ENCODE measurements around the gene SF3B5.

SF3B5 gene

DNA sequence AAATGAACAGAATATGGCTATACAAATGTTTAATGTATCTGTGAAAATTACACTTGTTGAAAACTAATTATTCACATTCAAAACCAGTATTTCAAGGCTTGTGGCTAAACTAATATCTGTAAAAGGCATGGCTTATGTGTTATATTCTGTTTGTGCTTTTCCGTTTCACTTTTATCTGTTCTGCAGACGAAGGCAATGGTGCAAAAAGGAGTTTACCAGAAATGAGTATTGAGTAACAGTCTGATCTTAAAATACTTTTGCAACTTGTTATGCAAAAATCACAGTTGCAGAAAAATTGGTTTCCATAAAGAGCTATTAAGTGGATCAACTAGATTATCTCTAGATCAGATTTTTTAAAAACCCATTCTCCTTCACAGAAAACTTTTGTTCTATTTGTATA lies 45.5 kb upstream of the SF3B5 start:
- DNase-seq (ENCODE audit: low spot score) (no peak), ATAC-seq (ENCODE audit: low read depth) (no peak)
- Histone ChIP-seq H3K4me1 (ENCODE audit: insufficient read depth, poor library complexity, severe bottlenecking) (no peaks in the 10 kb centered on the region), H3K27ac (ENCODE audit: poor library complexity, severe bottlenecking) (no peak overlapping the region), H3K27me3 (ENCODE audit: insufficient read depth, poor library complexity, severe bottlenecking) (no peaks in the 10 kb centered on the region), H3K36me3 (ENCODE audit: low read depth) (no peaks in the 10 kb centered on the region), H3K9me3 (ENCODE audit: severe bottlenecking) (no peaks in the 10 kb centered on the region), H3K4me3 (ENCODE audit: severe bottlenecking) (no peak overlapping the region)
- no peak for TF ChIP-seq CTCF (IDR thresholded peaks at IDR 0.05; ENCODE audit: poor library complexity, severe bottlenecking)

- TF ChIP-seq CTCF (IDR thresholded peaks at IDR 0.05; ENCODE audit: poor library complexity, severe bottlenecking) = no peak
- Histone ChIP-seq H3K4me3 (ENCODE audit: severe bottlenecking) (no peak overlapping the region), H3K9me3 (ENCODE audit: severe bottlenecking) (no peaks in the 10 kb centered on the region), H3K27ac (ENCODE audit: poor library complexity, severe bottlenecking) (no peak overlapping the region), H3K36me3 (ENCODE audit: low read depth) (no peaks in the 10 kb centered on the region), H3K4me1 (ENCODE audit: insufficient read depth, poor library complexity, severe bottlenecking) (no peaks in the 10 kb centered on the region), H3K27me3 (ENCODE audit: insufficient read depth, poor library complexity, severe bottlenecking) (no peaks in the 10 kb centered on the region)
- ATAC-seq (ENCODE audit: low read depth) (no peak), DNase-seq (ENCODE audit: low spot score) (no peak)
Observed at GRCh38 chr6:144139817-144140216, 44.4 kb upstream of the SF3B5 start.

GRCh38 chr6:144138542-144138941 lies 43.2 kb upstream of the SF3B5 start:
- no peak for TF ChIP-seq CTCF (IDR thresholded peaks at IDR 0.05; ENCODE audit: poor library complexity, severe bottlenecking)
- ATAC-seq (ENCODE audit: low read depth) (no peak), DNase-seq (ENCODE audit: low spot score) (no peak)
- Histone ChIP-seq H3K27ac (ENCODE audit: poor library complexity, severe bottlenecking) (no peak overlapping the region), H3K4me3 (ENCODE audit: severe bottlenecking) (no peak overlapping the region), H3K9me3 (ENCODE audit: severe bottlenecking) (no peaks in the 10 kb centered on the region), H3K4me1 (ENCODE audit: insufficient read depth, poor library complexity, severe bottlenecking) (no peaks in the 10 kb centered on the region), H3K27me3 (ENCODE audit: insufficient read depth, poor library complexity, severe bottlenecking) (no peaks in the 10 kb centered on the region), H3K36me3 (ENCODE audit: low read depth) (no peaks in the 10 kb centered on the region)

DNA sequence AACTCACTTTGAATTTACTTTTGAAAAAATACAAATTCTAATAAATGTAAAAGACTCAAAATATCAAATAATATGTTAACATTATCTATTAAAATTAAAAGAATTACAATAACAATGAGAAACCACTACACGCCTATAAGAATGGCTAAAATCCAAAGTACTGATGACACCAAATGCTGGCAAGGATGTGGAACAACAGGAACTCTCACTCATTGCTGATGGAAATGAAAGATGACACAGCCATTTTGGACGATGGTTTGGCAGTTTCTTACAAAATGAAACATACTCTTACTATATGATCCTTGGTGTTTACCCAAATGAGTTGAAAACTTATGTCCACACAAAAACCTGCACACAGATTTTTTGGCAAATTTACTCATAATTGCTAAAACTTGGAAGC lies 39.4 kb upstream of the SF3B5 start:
- no peak for DNase-seq (ENCODE audit: low spot score)
- no peaks in the 10 kb centered on the region for H3K36me3 ChIP-seq (ENCODE audit: low read depth)
- no peak overlapping the region for H3K27ac ChIP-seq (ENCODE audit: poor library complexity, severe bottlenecking)
- no peaks in the 10 kb centered on the region for H3K9me3 ChIP-seq (ENCODE audit: severe bottlenecking)
- no peak for TF ChIP-seq CTCF (IDR thresholded peaks at IDR 0.05; ENCODE audit: poor library complexity, severe bottlenecking)
- H3K4me3 ChIP-seq (ENCODE audit: severe bottlenecking) = no peak overlapping the region
- peaks cover 11% of the 10 kb centered on the region for H3K4me1 ChIP-seq (ENCODE audit: insufficient read depth, poor library complexity, severe bottlenecking)
- H3K27me3 ChIP-seq (ENCODE audit: insufficient read depth, poor library complexity, severe bottlenecking) = no peaks in the 10 kb centered on the region
- ATAC-seq (ENCODE audit: low read depth) = no peak

GRCh38 chr6:144134176-144134575 lies 38.8 kb upstream of the SF3B5 start:
- no peak for TF ChIP-seq CTCF (IDR thresholded peaks at IDR 0.05; ENCODE audit: poor library complexity, severe bottlenecking)
- H3K4me1 ChIP-seq (ENCODE audit: insufficient read depth, poor library complexity, severe bottlenecking) = peaks cover 11% of the 10 kb centered on the region
- no peaks in the 10 kb centered on the region for H3K27me3 ChIP-seq (ENCODE audit: insufficient read depth, poor library complexity, severe bottlenecking)
- no peak overlapping the region for H3K27ac ChIP-seq (ENCODE audit: poor library complexity, severe bottlenecking)
- H3K9me3 ChIP-seq (ENCODE audit: severe bottlenecking) = no peaks in the 10 kb centered on the region
- H3K36me3 ChIP-seq (ENCODE audit: low read depth) = no peaks in the 10 kb centered on the region
- ATAC-seq (ENCODE audit: low read depth) = no peak
- no peak for DNase-seq (ENCODE audit: low spot score)
- H3K4me3 ChIP-seq (ENCODE audit: severe bottlenecking) = no peak overlapping the region
